Measurements from ENCODE around the gene RIMBP2.

RIMBP2 gene

GRCh38 chr12:130675121-130675520, 41.0 kb downstream of the RIMBP2 start:
- DNase-seq = no peak

- no peak for DNase-seq
These were observed 41.4 kb downstream of the RIMBP2 start for GRCh38 chr12:130674676-130675075.

- DNase-seq = no peak
These were observed 42.9 kb downstream of the RIMBP2 start for GRCh38 chr12:130673036-130673705.

- DNase-seq = no peak
These were observed 43.8 kb downstream of the RIMBP2 start for GRCh38 chr12:130672089-130672820.

- no peak for DNase-seq
These were observed 44.5 kb downstream of the RIMBP2 start for GRCh38 chr12:130671556-130671955.

GRCh38 chr12:130669797-130670196, 46.3 kb downstream of the RIMBP2 start:
- DNase-seq = no peak

- DNase-seq = no peak
These were observed 46.9 kb downstream of the RIMBP2 start for GRCh38 chr12:130669205-130669557.

GRCh38 chr12:130668286-130669204, 47.6 kb downstream of the RIMBP2 start:
- no peak for DNase-seq

GRCh38 chr12:130667421-130667960, 48.6 kb downstream of the RIMBP2 start:
- no peak for DNase-seq

GRCh38 chr12:130666645-130667044, 49.5 kb downstream of the RIMBP2 start:
- DNase-seq = no peak

GRCh38 chr12:130665753-130666152, 50.3 kb downstream of the RIMBP2 start:
- DNase-seq = no peak

- DNase-seq = no peak
These were observed 51.3 kb downstream of the RIMBP2 start for GRCh38 chr12:130664772-130665171.

GRCh38 chr12:130664252-130664651, 51.8 kb downstream of the RIMBP2 start:
- no peak for DNase-seq

- no peak for DNase-seq
These were observed 52.6 kb downstream of the RIMBP2 start for GRCh38 chr12:130663514-130663913.

GRCh38 chr12:130661486-130662255, 54.4 kb downstream of the RIMBP2 start:
- no peak for DNase-seq

GRCh38 chr12:130661059-130661458, 55.0 kb downstream of the RIMBP2 start:
- no peak for DNase-seq

- no peak for DNase-seq
These were observed 57.8 kb downstream of the RIMBP2 start for GRCh38 chr12:130658145-130658911.

- DNase-seq = no peak
These were observed 59.7 kb downstream of the RIMBP2 start for GRCh38 chr12:130656411-130656810.

- no peak for DNase-seq
These were observed 60.2 kb downstream of the RIMBP2 start for GRCh38 chr12:130655881-130656280.

- no peak for DNase-seq
These were observed 61.1 kb downstream of the RIMBP2 start for GRCh38 chr12:130655010-130655409.

GRCh38 chr12:130651188-130651959, 64.7 kb downstream of the RIMBP2 start:
- no peak for DNase-seq

Measured in suppressor macrophage (primary cell).